K562 (cell line): ENCODE measurements around the gene SRRT. TPM values are rescaled to one million over a fixed set of nuclear protein-coding genes. Genes with fewer than 3 reads are reported as not detected.
A peak's percentile ranks its signal among the peaks of the same experiment; 100 is the strongest.

Source experiments
- DACH1 ChIP-seq: fragments of 450-650 bp; IDR thresholded peaks from 2 replicates; pipeline ENCODE4 v1.6.1; 2018; ENCODE audit not compliant: partially characterized antibody
- KHSRP ChIP-seq: fragments of 450-650 bp; IDR thresholded peaks from 2 replicates; pipeline ENCODE4 v1.6.1; 2017
- KLF1 ChIP-seq: fragments of 450-650 bp; IDR thresholded peaks from 2 replicates; pipeline ENCODE4 v1.6.1; 2016; ENCODE audit warnings: missing genetic modification characterization, missing compliant biosample characterization
- L3MBTL2 ChIP-seq: fragments of 450-650 bp; IDR thresholded peaks from 2 replicates; pipeline ENCODE4 v1.6.1; 2016; ENCODE audit warnings: mild to moderate bottlenecking, moderate library complexity
- MAZ ChIP-seq, 2 experiments: fragments of 450-650 bp in 1 of 2; sonication (generic) in 1 of 2; formaldehyde crosslinking; IDR thresholded peaks in 1 of 2; conservative IDR thresholded peaks in 1 of 2; 2 replicates each; pipeline versions ENCODE4 v1.4.0 to v1.5.0; 2020; ENCODE audit warnings: mild to moderate bottlenecking in 1 of 2, missing genetic modification reagents in 1 of 2
- NFXL1 ChIP-seq: fragments of 450-650 bp; formaldehyde crosslinking; IDR thresholded peaks from 2 replicates; pipeline ENCODE4 v1.4.0; 2021; ENCODE audit warnings: mild to moderate bottlenecking
- NR2C1 ChIP-seq, 2 experiments: fragments of 450-650 bp; IDR thresholded peaks; 2 replicates each; pipeline ENCODE4 v1.6.1; 2017; ENCODE audit warnings: mild to moderate bottlenecking in 2 of 2, antibody characterized with exemption in 1 of 2, inconsistent platforms in 1 of 2, missing compliant biosample characterization in 1 of 2, missing genetic modification characterization in 1 of 2
- PATZ1 ChIP-seq: fragments of 250-450 bp; sonication (Bioruptor Pico); IDR thresholded peaks from 2 replicates; pipeline ENCODE4 v1.5.0; 2020; ENCODE audit warnings: mild to moderate bottlenecking, borderline replicate concordance
- SMAD4 ChIP-seq: fragments of 250-450 bp; sonication (Bioruptor Pico); conservative IDR thresholded peaks from 2 replicates; pipeline ENCODE4 v1.8.0; 2021; ENCODE audit warnings: inconsistent platforms, mild to moderate bottlenecking, moderate library complexity
- ZBTB17 ChIP-seq: fragments of 450-650 bp; formaldehyde crosslinking; IDR thresholded peaks from 2 replicates; pipeline ENCODE4 v1.4.0; 2020; ENCODE audit warnings: mild to moderate bottlenecking
- ZNF124 ChIP-seq: sonication (generic); formaldehyde crosslinking; IDR thresholded peaks from 2 replicates; pipeline ENCODE4 v1.8.1; 2022; ENCODE audit warnings: missing genetic modification reagents
- ZNF24 ChIP-seq: fragments of 450-650 bp; IDR thresholded peaks from 2 replicates; pipeline ENCODE4 v1.6.1; 2016
- ZSCAN29 ChIP-seq: fragments of 450-650 bp; IDR thresholded peaks from 2 replicates; pipeline ENCODE4 v1.6.1; 2017
- polyA plus RNA-seq, 8 experiments: library from polyadenylated mRNA; depleted of rRNA in 4 of 8; stranded (reverse) in 5 of 8; unstranded in 3 of 8; fragments of >200 nt; fragmentation: Nextera tagmentation in 2 of 8; fragmentation: Illumina TruSeq in 1 of 8; extraction: Ambion mirVana in 2 of 8; extraction: Trizol in 1 of 8; gene quantifications; 2 replicates each; pipeline versions ENCODE4 v1.2.1 to v1.2.3, GENCODE V29; 2011 to 2014; ENCODE audit warnings: inconsistent platforms in 1 of 8, missing spikeins in 1 of 8
- total RNA-seq, 7 experiments: library from RNA; depleted of rRNA in 6 of 7; stranded (reverse); fragments of >200 nt in 6 of 7; fragmentation: Illumina TruSeq in 2 of 7; extraction: Trizol in 2 of 7; gene quantifications; 2 replicates each; pipeline versions ENCODE4 v1.2.1 to v1.2.3, GENCODE V29; 2011 to 2021; ENCODE audit warnings: low replicate concordance in 1 of 7
- TF ChIP-seq, protein P1 (sequence below): IDR thresholded peaks from 3 replicates; pipeline ENCODE4 v1.6.1; 2011; ENCODE audit warnings: borderline replicate concordance, mild to moderate bottlenecking; ENCODE audit not compliant: insufficient read length, insufficient read depth
- TF ChIP-seq, protein P2 (sequence below): sonication (generic); formaldehyde crosslinking; IDR thresholded peaks from 2 replicates; pipeline ENCODE4 v1.8.0; 2023; ENCODE audit warnings: mild to moderate bottlenecking, missing genetic modification reagents
- TF ChIP-seq, protein P3 (sequence below): sonication (generic); formaldehyde crosslinking; IDR thresholded peaks from 2 replicates; pipeline ENCODE4 v1.8.0; 2022; ENCODE audit warnings: mild to moderate bottlenecking, missing genetic modification reagents

SRRT gene
- total and polyA plus RNA-seq, 9 of the 15 experiments (the other 6 are each of a cell fraction or from before 2014, with no cell fraction given): 10.3 to 263 (median 84.4) TPM

DNA sequence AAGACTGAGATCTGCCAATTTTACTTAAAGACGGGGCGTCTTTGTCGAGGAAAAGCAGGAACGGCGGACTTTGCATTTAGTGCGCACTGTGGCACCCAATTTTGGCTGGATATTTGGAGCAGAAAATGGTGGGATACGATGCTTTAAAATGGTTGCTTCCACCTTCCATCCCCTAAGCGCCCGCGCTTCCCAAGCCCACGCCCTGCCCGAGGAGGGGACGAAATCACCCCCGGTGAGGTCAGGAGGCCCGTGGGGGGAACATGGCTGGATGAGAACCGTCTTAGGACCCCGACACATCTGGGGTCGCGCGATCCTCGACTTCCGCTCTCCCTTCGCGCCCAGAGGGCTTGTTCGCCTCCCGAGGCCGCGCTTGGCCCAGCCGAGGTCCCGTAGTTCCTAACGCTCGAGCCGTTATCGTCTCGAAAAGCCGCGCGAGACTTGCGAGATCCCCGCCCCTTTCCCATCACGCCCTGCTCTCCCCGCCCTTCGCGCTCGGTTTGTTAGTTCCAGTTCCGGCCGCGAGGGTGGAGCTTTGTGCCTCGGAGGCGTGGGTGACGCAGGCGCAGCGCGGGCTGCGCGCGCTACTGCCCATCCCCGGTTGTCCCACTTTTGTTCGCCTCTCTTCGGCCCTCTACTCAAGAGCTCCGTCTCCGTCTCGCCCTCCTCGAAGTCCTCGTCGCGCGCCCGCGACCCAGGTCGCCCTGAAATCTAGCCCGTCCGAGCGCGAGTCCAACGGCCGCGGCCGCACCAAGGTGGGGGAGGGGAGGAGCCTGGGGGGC, at the start of gene SRRT (continued):
- TF ChIP-seq MAZ (CRISPR knock-in tag; conservative IDR thresholded peaks at IDR 0.05 in 1 of 2, IDR thresholded peaks at IDR 0.05 in 1 of 2) (peak; percentile 21 to 83; a peak in 3 of 4 replicates), KHSRP (no peak), ZNF24 (no peak), ZBTB17 (CRISPR knock-in tag) (peak; percentile 87), NR2C1 (IDR thresholded peaks at IDR 0.05) (peak; percentile 29; the same call in 1 of the 2 replicates), NR2C1 (tag; IDR thresholded peaks at IDR 0.05) (peak; percentile 60; the same call in 1 of the 2 replicates), PATZ1 (CRISPR knock-in tag) (peak; percentile 82; the same call in 1 of the 2 replicates), ZSCAN29 (no peak), L3MBTL2 (peak; percentile 94), KLF1 (tag) (peak; percentile 72; the same call in 1 of the 2 replicates), NFXL1 (CRISPR knock-in tag) (0 out of 2 replicates have a peak, but pooled peaks have one; percentile 42), ZNF124 (CRISPR knock-in tag) (no peak), DACH1 (no peak), SMAD4 (CRISPR knock-in tag) (peak; percentile 81)
- TF ChIP-seq, protein P1, sequence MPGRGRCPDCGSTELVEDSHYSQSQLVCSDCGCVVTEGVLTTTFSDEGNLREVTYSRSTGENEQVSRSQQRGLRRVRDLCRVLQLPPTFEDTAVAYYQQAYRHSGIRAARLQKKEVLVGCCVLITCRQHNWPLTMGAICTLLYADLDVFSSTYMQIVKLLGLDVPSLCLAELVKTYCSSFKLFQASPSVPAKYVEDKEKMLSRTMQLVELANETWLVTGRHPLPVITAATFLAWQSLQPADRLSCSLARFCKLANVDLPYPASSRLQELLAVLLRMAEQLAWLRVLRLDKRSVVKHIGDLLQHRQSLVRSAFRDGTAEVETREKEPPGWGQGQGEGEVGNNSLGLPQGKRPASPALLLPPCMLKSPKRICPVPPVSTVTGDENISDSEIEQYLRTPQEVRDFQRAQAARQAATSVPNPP: no peak
- TF ChIP-seq, protein P2, sequence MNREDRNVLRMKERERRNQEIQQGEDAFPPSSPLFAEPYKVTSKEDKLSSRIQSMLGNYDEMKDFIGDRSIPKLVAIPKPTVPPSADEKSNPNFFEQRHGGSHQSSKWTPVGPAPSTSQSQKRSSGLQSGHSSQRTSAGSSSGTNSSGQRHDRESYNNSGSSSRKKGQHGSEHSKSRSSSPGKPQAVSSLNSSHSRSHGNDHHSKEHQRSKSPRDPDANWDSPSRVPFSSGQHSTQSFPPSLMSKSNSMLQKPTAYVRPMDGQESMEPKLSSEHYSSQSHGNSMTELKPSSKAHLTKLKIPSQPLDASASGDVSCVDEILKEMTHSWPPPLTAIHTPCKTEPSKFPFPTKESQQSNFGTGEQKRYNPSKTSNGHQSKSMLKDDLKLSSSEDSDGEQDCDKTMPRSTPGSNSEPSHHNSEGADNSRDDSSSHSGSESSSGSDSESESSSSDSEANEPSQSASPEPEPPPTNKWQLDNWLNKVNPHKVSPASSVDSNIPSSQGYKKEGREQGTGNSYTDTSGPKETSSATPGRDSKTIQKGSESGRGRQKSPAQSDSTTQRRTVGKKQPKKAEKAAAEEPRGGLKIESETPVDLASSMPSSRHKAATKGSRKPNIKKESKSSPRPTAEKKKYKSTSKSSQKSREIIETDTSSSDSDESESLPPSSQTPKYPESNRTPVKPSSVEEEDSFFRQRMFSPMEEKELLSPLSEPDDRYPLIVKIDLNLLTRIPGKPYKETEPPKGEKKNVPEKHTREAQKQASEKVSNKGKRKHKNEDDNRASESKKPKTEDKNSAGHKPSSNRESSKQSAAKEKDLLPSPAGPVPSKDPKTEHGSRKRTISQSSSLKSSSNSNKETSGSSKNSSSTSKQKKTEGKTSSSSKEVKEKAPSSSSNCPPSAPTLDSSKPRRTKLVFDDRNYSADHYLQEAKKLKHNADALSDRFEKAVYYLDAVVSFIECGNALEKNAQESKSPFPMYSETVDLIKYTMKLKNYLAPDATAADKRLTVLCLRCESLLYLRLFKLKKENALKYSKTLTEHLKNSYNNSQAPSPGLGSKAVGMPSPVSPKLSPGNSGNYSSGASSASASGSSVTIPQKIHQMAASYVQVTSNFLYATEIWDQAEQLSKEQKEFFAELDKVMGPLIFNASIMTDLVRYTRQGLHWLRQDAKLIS (CRISPR knock-in tag): peak; percentile 94
- TF ChIP-seq, protein P3, sequence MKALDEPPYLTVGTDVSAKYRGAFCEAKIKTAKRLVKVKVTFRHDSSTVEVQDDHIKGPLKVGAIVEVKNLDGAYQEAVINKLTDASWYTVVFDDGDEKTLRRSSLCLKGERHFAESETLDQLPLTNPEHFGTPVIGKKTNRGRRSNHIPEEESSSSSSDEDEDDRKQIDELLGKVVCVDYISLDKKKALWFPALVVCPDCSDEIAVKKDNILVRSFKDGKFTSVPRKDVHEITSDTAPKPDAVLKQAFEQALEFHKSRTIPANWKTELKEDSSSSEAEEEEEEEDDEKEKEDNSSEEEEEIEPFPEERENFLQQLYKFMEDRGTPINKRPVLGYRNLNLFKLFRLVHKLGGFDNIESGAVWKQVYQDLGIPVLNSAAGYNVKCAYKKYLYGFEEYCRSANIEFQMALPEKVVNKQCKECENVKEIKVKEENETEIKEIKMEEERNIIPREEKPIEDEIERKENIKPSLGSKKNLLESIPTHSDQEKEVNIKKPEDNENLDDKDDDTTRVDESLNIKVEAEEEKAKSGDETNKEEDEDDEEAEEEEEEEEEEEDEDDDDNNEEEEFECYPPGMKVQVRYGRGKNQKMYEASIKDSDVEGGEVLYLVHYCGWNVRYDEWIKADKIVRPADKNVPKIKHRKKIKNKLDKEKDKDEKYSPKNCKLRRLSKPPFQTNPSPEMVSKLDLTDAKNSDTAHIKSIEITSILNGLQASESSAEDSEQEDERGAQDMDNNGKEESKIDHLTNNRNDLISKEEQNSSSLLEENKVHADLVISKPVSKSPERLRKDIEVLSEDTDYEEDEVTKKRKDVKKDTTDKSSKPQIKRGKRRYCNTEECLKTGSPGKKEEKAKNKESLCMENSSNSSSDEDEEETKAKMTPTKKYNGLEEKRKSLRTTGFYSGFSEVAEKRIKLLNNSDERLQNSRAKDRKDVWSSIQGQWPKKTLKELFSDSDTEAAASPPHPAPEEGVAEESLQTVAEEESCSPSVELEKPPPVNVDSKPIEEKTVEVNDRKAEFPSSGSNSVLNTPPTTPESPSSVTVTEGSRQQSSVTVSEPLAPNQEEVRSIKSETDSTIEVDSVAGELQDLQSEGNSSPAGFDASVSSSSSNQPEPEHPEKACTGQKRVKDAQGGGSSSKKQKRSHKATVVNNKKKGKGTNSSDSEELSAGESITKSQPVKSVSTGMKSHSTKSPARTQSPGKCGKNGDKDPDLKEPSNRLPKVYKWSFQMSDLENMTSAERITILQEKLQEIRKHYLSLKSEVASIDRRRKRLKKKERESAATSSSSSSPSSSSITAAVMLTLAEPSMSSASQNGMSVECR (CRISPR knock-in tag): peak; percentile 70
